HG03439 (cell line): ENCODE results near the gene HOXC5.

Source experiments
- ATAC-seq: cut with Tn5 transposase; IDR thresholded peaks from one replicate; pipeline ENCODE4 v1.9.1; 2021; ENCODE audit warnings: mild to moderate bottlenecking, moderate library complexity; ENCODE audit not compliant: unreplicated experiment

HOXC5 gene

DNA sequence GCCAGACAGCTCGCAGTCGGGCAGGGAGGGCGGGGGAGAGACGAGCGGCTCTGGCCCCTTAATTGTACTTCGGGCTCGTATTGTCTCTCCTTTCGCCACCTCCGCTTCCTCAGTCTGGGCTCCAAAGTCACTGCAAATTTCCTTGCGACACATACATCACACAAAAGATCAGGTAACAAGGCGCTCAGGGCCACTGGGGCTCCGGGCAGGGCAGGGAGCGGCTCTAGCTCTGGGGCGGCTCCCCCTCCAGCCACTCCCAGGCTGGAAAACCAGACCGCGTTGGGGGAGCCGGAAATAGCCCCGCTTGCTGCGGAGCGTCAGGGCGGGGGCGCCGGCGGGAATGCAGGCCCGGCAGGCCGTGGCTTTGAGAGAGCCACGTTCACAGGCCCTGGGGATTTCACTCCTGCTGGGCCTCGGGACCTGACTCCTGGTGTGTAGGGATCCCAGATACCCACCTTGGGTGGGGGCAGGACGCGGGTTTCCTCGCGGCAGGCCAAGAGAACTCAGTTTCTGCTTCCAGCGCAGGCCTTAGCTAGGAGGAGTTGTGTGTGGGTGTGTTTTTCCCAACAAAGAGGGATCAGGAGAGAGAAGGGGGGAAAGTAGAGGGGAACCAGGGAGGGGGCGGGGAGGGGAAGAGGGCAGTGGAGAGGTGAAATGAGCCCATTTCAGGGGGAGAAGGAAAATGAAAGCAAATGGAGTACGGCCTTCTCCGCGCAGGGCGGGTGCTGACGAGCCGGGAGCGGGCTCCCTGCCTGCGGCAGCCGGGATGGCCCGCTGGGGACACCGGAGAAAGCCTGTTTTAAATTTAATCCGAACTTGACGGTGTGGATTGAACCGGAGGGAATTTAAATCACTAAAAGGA, 37.2 kb upstream of the HOXC5 start:
- ATAC-seq: no peak

DNA sequence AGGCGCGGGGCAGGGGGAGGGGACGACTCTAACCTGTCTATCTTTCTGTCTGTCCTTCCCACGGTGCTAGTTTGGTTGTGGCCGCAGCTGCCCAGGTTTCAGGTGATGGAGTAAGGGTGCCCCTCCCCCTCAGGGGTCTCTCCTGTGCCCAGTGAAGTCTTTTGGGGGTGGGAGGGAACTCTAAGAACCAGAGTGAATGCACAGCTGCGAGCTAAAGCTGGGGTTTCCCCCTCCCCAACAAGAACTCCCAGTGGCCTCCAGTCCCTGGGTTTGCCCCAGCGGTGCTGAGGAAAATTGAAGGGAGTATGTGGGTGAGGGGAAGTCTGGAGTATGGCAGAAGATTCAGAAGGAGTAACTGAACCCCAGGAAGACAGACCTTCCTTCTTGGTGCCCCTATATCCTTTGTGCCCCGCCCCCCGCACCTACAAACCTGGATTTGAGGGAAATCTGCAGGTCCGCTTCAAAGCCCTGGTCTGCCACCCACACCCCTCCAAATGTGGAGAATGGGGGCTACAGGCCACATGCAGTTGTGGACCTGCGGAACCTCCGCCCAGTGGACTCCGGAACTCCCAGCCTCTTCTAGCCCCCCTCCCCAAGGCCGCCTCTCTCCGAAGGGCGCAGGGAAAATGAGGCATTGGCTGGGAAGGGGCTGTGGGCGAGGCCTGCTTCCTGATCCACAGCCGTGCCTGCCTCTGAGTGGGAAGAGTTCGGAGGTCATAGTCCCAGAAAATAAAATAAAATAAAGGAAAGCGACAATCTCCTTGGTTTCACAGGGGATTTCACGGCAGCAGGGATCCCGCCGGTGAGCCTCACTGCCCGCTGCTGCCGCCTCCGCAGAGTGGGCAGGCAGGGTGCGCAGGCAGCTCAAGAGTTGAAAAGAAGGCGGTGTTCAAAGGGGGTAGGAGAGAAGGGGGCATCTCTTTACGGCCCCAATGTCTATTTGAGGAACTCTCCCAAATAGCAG, 36.3 kb upstream of the HOXC5 start:
- ATAC-seq: no peak

DNA sequence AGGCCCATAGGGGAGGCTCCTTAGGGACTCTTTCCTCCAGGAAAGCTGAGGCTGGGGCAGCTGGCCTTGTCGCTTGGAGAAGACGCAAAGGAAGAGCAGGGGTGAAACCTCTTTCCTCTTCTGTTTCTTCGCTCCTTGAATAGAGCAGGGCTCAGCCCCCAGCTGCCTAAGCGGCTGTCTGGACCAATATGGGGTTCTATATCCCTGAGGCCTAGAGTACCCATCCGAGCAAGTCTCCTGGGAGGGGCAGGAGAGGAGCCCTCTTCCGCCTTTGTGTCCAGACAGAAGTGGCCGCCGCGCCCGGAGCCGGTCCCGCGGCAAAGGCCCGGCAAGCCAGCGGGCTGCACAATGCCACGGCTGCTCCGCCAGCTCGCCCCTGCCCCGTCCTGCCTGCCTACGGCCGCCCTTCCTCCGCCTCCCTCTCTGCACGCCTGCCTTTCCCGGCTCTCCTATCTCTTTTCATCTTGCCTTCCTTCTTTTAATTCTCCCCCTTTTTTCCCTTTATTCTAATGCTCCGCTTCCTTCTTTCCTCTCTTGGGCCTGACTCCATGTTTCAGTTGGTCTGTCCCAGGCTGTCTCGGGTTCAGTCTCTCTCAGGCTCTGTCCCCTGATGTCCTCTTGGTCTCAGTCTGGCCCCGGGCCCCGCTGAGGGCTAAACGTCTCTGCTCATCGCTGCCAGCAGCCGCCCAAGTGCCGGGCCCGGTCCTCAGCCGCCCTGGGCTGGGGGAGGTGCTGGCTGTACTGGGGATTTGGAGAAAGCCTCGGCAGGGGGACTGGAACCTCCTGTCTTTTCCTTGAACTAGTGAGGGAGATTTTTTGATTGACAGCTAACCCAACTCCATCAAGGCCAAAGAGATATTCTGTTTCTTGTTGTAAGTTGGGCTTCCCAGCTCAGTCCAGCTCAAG, 35.4 kb upstream of the HOXC5 start:
- no peak for ATAC-seq

DNA sequence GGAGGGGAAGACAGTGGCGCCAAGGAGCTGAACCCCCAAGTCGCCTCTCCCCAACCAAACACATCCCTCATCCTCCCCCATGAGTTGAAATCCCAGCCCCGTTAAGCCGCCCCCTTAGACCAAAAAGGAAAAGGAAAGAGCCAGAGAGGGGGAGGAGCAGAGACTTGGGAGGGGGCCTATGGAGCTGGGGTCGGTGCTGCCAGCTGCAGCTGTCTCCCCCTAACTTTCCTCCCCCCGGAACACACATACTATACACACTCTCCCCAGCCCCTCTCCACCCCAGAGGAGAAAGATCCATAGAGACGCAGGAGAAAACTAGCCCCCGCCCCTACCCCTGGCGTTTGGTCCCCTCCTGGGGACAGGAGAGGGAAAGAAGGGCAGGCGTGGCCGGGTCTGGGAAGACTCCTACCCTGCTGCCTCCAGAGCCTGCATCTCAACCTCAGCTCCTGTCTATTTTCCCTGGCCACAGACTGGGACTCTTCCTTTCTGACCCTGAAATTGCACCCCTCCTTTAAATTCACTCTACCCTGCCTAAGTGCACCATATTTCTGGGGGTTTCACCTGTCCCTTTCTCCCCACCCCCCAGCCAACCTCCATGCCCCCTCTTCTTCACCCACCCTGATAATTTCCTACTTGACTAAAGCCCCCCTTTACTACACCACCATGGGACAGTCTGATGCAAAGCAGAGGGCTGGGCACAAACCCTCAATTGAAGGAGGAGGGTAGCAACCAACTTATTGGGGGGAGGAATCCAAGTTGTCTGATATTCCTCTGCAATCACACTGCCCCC, 34.5 kb upstream of the HOXC5 start:
- ATAC-seq: no peak

DNA sequence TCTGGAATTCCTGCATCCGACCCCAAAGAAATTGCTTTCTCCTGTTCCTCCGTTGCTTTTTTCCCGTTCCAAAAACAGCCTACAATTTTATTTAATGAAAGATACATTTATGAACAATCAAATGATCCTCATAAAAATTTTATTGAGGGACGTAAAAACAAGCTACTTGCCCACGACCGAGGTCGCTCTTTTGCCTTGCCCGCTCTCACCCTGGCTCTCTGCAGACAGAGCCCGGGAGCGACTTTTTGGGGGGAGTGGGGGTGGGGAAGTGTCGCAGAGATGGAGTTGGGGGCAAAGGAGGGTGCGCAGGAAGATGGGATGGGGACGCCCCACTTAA, 34.0 kb upstream of the HOXC5 start:
- no peak for ATAC-seq

DNA sequence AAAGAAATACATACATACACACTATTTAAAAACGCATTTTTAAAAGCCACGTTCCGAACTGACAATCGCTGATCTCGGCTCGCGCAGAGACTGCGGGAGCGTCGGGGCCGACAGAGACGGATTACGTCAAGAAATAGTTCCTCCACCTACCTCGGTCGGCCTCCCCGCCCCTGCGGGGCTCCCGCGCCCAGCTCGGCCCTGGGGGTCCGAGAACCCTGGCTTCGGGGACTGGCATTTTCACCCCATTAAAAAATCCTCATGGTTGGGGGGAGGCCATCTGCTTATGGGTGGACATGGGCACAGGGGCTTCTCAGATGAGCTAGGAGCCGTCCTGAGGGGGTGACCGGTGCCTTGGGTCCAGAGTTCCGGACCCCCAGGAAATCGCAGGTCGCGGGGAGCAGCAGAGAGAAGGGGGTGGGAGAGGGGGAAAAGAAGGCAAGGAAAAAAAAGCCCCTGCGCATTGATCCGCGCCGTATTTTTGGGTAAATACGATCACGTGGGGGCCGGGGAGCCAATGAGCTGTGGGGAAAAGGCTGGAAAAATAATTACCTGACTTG, 33.2 kb upstream of the HOXC5 start:
- ATAC-seq: no peak

DNA sequence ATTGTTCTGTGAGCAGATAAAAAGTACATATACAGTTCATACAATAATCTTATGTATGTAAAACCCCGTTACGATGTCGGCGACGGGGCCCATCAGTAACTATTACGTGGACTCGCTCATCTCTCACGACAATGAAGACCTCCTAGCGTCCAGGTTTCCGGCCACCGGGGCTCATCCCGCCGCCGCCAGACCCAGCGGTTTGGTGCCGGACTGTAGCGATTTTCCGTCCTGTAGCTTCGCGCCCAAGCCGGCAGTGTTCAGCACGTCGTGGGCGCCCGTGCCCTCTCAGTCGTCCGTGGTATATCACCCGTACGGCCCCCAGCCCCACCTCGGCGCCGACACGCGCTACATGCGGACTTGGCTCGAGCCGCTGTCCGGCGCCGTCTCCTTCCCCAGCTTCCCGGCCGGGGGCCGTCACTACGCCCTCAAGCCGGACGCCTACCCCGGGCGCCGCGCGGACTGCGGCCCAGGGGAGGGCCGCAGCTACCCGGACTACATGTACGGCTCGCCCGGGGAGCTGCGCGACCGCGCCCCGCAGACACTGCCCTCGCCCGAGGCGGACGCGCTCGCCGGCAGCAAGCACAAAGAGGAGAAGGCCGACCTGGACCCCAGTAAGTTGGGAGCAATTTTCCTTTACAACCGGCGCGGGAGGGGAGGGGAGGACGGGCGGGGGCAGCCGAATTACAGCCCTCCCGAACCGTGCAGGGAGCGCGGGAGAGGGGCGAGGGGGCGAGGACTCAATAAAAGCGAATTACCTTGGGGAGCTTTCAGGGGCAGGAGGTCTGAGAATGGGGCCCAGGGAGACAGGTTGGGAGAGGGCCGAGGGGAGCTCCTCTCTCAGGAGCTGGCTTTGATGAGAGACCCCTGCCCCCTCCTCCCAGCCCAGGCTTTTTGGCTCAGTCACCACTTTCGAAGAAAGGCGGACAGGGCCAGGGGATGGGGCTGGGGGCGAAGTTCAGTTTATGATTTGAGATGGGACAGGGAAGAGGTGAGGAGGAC, 32.4 kb upstream of the HOXC5 start, which contains the start of gene HOXC9:
HOXC9 (plus strand) TSS at position 46 of the 999 bp plus-strand sequence; CDS start at position 74, 28 bp downstream.
- no peak for ATAC-seq

DNA sequence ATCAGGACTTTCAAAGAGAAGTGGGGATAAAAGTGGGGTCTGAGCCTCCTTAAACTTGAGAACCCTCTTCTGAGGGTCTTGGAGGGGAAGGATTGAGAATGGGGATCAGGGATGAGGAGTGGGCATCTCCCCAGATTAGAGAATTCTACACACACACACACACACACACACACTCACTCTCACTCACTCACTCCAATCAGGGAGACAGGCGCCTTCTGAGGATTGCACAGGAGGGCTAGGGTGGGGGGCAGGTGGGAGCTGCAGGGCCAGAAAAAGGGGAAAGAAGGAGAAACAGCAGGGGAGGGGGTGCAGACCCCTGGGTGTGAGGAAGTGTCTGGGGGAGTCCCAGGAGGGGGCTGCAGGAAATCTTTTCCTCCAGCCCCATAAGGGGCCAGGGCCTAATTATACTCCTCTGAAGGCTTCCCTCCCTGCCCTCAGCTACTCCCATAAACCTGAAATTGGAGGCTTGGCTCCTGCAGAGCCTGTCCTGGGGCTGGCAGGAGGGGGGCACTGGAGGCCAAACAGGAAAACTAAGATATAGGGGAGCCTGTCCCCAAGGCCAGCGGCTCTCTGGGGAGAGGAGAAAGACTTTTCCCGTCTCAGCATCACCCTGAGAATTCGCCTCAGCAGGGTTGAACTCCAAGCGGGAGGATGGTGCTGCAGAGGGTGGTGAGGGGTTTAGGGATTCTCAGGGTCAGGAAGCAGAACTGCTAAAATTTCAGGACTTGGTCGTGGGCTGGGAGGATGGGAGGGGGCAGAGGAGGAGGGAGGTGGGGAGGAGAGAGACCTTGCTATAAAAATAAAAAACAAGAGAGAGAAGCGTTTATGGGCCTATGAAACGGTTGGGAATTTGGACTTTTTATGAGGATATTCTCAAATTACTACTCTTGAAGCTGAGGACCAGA, 31.3 kb upstream of the HOXC5 start:
- no peak for ATAC-seq

DNA sequence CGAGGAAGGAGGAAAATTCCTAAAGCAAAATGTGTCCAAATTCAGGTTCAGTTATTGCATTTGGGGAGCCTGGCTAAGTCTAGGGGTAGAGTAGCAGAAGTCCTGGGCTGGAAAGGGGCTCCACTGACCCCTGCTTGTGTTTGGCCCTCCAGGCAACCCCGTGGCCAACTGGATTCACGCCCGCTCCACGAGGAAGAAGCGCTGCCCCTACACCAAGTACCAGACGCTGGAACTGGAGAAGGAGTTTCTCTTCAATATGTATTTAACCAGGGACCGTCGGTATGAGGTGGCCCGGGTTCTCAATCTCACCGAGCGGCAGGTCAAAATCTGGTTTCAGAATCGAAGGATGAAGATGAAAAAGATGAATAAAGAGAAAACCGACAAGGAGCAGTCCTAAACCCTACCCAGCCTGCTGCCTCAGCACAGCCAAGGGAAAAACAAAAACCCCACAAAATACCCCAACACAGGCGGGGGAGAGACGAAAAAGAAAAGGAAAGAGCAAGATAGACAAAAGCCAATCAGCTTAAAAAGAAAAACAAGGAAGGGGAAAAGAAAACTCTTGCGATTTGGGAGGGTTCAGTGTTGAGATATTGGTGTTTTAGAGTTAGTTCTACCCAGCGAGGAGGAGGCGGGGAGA, 30.5 kb upstream of the HOXC5 start:
- no peak for ATAC-seq

DNA sequence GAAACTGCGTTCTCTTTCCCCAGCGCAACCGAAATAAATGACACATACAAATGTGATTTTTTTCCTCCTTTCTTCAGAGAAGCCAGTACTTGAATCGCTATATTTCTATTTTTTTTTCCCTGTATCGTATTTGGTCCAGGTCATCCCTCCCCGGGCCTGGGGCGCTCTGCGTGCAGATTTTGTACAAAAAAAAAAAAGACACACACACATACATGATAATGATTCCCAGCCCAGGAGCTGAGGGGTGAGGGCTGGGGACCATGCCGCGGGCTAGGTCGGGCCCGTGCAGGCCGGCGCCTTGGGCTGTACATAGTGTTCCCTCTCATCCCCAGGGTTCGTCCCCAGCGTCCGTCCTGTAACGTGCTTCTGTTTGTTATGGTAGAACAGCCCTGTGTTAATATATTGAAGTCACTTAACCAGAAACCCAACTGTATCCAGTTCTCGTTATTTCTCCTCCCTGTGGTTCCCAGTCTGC, 29.9 kb upstream of the HOXC5 start:
- ATAC-seq: no peak

DNA sequence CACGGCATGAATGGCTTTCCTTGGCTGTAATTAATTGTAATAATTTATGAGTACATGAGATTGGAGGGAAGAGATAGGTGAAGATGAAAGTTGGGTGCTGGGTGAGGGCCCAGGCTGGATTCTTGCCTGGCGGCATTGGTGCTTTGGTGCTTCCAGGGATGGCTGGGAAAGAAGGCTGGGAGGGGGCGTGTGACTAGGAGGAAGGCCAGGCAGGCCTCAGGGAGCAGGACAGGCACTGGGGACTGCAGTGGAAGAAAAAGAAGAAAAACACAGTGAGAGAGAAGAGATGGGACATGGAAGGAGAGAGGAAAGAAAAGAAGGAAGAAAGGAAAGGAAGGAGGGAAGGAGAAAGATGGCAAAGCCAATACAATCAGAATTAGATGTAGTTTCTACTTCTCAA, 29.2 kb upstream of the HOXC5 start:
- ATAC-seq: no peak

DNA sequence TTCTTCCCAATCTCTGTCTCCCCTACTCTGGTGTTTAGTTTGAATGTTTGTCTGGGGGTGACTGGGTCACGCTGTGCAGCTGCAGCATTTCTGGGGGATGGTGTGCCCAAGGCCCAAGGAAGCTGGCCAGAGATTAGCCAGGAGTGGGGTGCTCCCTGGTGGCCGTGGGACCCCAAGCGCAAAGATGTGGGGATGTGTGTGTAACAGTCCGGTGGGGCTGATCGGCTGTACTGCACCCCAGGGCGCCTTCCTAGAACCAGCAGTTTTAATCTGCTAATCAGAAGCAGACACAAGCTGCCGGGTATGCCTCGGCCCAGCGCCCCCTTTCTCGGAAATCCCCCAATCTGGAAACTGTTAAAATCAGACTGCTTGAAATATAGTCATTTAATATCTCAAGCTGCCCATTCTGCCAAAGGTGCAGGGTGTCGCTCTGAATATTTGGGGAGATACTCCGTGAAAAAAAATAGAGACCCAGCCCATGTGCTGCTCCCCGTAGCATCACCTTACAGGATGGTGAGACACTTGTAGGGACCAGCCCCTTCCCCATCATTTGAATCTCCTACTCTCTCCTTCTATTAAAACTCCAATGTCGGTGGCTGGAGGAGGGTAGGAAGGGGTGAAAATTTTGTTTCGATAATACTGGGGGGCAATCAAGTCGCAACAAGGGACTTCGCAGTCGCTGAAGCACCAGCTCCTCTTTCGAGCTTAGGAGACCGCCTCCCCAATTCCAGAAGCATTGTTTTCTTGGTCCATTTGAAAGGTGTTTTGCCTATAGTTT, 28.6 kb upstream of the HOXC5 start:
- ATAC-seq: no peak

DNA sequence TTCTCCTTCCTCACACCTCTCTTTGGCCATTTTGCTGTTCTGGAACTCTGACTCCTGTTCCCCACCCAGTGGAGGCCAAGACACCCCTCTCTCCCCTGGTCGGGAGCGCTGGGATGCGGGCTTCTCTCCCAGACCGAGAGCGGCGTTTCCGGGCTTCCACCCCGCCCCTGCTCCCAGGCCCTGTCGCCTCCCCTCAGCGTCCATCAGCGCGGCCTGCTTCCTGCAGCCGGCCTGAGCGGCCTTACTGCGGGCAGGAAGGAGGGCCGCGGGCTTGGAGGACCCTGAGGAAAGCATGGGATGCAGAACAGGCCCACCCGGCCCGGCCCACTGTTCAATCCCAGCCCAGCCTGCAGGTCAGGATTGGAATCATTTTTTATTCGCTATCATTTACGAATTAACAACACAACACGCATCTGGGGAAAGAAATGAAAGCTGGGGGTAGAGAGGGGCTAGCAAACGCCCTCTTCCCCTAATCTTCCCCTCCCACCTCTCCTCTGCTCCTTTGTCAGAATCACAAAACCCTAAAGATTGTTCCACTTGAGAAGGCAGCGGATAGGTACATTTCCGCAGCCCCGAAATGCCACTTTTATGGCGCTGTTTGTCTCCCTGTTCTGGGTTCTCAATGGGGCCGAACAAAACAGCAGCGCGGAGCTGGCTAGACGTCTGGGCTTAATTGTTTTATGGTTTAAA, 27.9 kb upstream of the HOXC5 start:
- no peak for ATAC-seq

DNA sequence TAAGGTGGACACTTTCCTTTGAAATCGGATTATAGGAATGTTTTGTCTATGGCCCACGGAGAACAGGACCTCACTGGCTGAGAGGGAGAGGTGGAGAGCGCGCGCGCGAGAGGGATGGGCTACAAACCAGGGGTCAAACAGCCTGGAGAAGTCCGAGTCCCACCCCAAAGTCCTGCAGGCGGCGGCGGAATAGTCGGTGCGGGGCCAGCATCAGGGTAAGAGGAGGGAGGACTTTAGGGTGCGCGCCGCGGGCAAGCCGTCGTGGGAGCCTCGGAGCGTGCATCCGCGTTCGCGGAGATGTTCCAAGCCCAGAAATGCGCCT, 27.4 kb upstream of the HOXC5 start:
- ATAC-seq: no peak

DNA sequence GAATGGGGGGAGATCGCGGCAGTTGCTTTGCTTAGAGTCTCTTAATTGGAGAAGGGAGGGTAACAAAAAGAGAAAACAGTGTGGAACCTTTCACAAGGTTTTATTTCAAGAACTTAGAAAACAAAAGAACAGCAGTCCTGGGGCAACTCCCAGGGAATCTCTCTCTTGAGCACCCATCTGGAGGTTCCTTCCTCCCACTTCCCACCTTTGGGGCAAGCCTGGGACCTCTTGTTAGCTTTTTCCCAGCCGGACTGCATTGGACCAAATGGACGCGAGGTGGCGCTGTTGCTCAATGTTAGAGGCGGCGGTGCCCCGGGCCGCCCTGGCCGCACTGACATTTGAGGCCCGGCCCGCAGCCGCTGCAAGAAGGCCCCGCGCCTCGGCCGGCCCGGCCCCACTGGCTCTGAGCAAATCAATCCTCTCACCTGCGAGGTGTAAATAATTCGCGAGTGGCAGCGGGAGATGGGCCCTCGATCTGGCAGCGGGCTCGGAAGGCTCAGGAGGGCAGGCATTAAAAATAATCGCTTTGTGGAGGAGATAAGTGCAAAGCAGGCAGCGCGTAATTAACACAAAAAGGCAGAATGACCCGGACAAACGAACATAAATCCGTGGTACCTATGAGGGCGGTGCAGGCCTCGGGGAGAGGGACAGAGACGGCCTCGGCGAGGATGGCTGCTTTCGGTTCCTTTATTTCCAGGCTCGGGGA, 26.8 kb upstream of the HOXC5 start:
- ATAC-seq: no peak
